HEK293 (cell line): Measurements from ENCODE around the gene ZNHIT3.

Experiments
- CTCF ChIP-seq: fragments of 450-650 bp; formaldehyde crosslinking; IDR thresholded peaks from 2 replicates; pipeline ENCODE4 v1.5.1; 2016; ENCODE audit warnings: missing biosample characterization, missing genetic modification characterization
- ZNF140 ChIP-seq: fragments of 450-650 bp; formaldehyde crosslinking; IDR thresholded peaks from 2 replicates; pipeline ENCODE4 v1.5.1; 2016; ENCODE audit warnings: missing biosample characterization, missing genetic modification characterization
- ZNF23 ChIP-seq: fragments of 450-650 bp; formaldehyde crosslinking; IDR thresholded peaks from 2 replicates; pipeline ENCODE4 v1.5.1; 2016; ENCODE audit warnings: missing biosample characterization, missing genetic modification characterization, borderline replicate concordance
- ZSCAN18 ChIP-seq: fragments of 450-650 bp; formaldehyde crosslinking; IDR thresholded peaks from 2 replicates; pipeline ENCODE4 v1.5.1; 2016; ENCODE audit warnings: missing biosample characterization, missing genetic modification characterization

GRCh38 chr17:36461330-36462110 is 25.0 kb upstream of the ZNHIT3 start:
- TF ChIP-seq CTCF (tag by site-specific recombination): no peak
- no peak for TF ChIP-seq ZSCAN18 (tag by site-specific recombination)
- TF ChIP-seq ZNF23: no peak
- TF ChIP-seq ZNF140: no peak
